GM23338 (cell line): ENCODE results near the gene TMEM247.

ENCODE experiments used
- CTCF ChIP-seq, 2 experiments: fragments of 200-600 bp in 1 of 2; sonication (generic) in 1 of 2; conservative IDR thresholded peaks; 2 replicates each; pipeline versions ENCODE4 v1.5.1 to v1.6.1; 2016 to 2017; ENCODE audit warnings: antibody characterized with exemption in 2 of 2, low read depth in 2 of 2, mild to moderate bottlenecking in 2 of 2, moderate library complexity in 1 of 2
- EZH2 ChIP-seq: fragments of 200-600 bp; sonication (generic); IDR thresholded peaks from one replicate; pipeline ENCODE4 v1.8.0; 2017; ENCODE audit warnings: antibody characterized with exemption, mild to moderate bottlenecking, low read depth; ENCODE audit not compliant: unreplicated experiment
- EZH2phosphoT487 ChIP-seq: fragments of 200-600 bp; sonication (generic); IDR thresholded peaks from one replicate; pipeline ENCODE4 v1.8.1; 2018; ENCODE audit warnings: antibody characterized with exemption; ENCODE audit not compliant: unreplicated experiment
- POLR2AphosphoS5 ChIP-seq: IDR thresholded peaks from 2 replicates; pipeline ENCODE4 v1.6.1; 2016; ENCODE audit warnings: antibody characterized with exemption, low read depth
- STAT1 ChIP-seq: IDR thresholded peaks from one replicate; pipeline ENCODE4 v1.6.1; 2016; ENCODE audit warnings: antibody characterized with exemption; ENCODE audit not compliant: unreplicated experiment
- TF ChIP-seq, protein P1 (sequence below): IDR thresholded peaks from one replicate; pipeline ENCODE4 v1.6.1; 2018; ENCODE audit warnings: antibody characterized with exemption; ENCODE audit not compliant: unreplicated experiment

GRCh38 chr2:46470114-46470628 lies 9.2 kb upstream of the TMEM247 start:
- TF ChIP-seq CTCF (conservative IDR thresholded peaks at IDR 0.05; ENCODE audit: low read depth in 2 of 2) (no peak), EZH2 (no peak), POLR2AphosphoS5 (no peak), EZH2phosphoT487 (no peak), STAT1 (no peak)
- TF ChIP-seq, protein P1, sequence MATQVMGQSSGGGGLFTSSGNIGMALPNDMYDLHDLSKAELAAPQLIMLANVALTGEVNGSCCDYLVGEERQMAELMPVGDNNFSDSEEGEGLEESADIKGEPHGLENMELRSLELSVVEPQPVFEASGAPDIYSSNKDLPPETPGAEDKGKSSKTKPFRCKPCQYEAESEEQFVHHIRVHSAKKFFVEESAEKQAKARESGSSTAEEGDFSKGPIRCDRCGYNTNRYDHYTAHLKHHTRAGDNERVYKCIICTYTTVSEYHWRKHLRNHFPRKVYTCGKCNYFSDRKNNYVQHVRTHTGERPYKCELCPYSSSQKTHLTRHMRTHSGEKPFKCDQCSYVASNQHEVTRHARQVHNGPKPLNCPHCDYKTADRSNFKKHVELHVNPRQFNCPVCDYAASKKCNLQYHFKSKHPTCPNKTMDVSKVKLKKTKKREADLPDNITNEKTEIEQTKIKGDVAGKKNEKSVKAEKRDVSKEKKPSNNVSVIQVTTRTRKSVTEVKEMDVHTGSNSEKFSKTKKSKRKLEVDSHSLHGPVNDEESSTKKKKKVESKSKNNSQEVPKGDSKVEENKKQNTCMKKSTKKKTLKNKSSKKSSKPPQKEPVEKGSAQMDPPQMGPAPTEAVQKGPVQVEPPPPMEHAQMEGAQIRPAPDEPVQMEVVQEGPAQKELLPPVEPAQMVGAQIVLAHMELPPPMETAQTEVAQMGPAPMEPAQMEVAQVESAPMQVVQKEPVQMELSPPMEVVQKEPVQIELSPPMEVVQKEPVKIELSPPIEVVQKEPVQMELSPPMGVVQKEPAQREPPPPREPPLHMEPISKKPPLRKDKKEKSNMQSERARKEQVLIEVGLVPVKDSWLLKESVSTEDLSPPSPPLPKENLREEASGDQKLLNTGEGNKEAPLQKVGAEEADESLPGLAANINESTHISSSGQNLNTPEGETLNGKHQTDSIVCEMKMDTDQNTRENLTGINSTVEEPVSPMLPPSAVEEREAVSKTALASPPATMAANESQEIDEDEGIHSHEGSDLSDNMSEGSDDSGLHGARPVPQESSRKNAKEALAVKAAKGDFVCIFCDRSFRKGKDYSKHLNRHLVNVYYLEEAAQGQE: no peak
